ENCODE results near the gene OPHN1.

- TF ChIP-seq CTCF (IDR thresholded peaks at IDR 0.05; ENCODE audit: insufficient read depth, low read depth, low read length) (no peak), EZH2 (IDR thresholded peaks at IDR 0.05; ENCODE audit: insufficient read depth, low read length) (no peak)
Measured at GRCh38 chrX:68439341-68439740, 6.0 kb upstream of the OPHN1 start.
